Heart right ventricle (tissue), 16 donors: ENCODE data around the gene PSMB2. TPM values are rescaled to one million over a fixed set of nuclear protein-coding genes. Genes with fewer than 3 reads are reported as not detected.

ENCODE experiments used
- ATAC-seq, 8 donors: fragments of 200-7000 bp; cut with Tn5 transposase; one replicate each; pipeline ENCODE4 v1.9.1; 2020; ENCODE audit warnings: mild to moderate bottlenecking in 8 of 8, moderate library complexity in 8 of 8, moderate number of reproducible peaks in 1 of 8
- DNase-seq, 2 donors: peaks; one replicate each; pipeline ENCODE4 v3.0.0-alpha.2; 2020
- H3K27ac ChIP-seq, 10 donors: fragments of 200-600 bp; sonication (generic) in 2 of 10; one replicate each; pipeline versions ENCODE4 v1.5.0 to v1.8.0; 2020 to 2022; ENCODE audit warnings: mild to moderate bottlenecking in 3 of 10
- H3K27me3 ChIP-seq, 7 donors: fragments of 200-600 bp; one replicate each; pipeline ENCODE4 v1.8.0; 2021 to 2022; ENCODE audit warnings: mild to moderate bottlenecking in 2 of 7
- H3K36me3 ChIP-seq, 9 donors: fragments of 200-600 bp; sonication (generic) in 1 of 9; one replicate each; pipeline versions ENCODE4 v1.5.0 to v1.8.0; 2020 to 2022; ENCODE audit warnings: mild to moderate bottlenecking in 2 of 9
- H3K4me1 ChIP-seq, 9 donors: fragments of 200-600 bp; sonication (generic) in 1 of 9; one replicate each; pipeline versions ENCODE4 v1.5.0 to v1.8.0; 2020 to 2022; ENCODE audit warnings: mild to moderate bottlenecking in 4 of 9
- H3K4me3 ChIP-seq, 10 donors: fragments of 200-600 bp; sonication (generic) in 2 of 10; one replicate each; pipeline versions ENCODE4 v1.5.0 to v1.8.0; 2020 to 2022; ENCODE audit warnings: mild to moderate bottlenecking in 7 of 10, moderate library complexity in 2 of 10
- H3K9me3 ChIP-seq, 11 donors: fragments of 200-600 bp in 10 of 11; sonication (generic) in 2 of 11; one replicate each; pipeline versions ENCODE4 v1.5.0 to v1.8.0; 2013 to 2022; ENCODE audit warnings: mild to moderate bottlenecking in 2 of 11, control low read depth in 1 of 11, moderate library complexity in 1 of 11
- CTCF ChIP-seq, 9 donors: fragments of 200-600 bp; sonication (generic) in 2 of 9; IDR thresholded peaks; one replicate each; pipeline versions ENCODE4 v1.5.0 to v1.8.0; 2021 to 2022; ENCODE audit warnings: antibody characterized with exemption in 9 of 9, mild to moderate bottlenecking in 5 of 9, moderate library complexity in 1 of 9
- WGBS, 2 donors: extraction: QIAGEN DNeasy Blood & Tissue Kit; methylation state at CpG; one replicate each; pipeline ENCODE4 v1.1.7; 2013; ENCODE audit warnings: inconsistent platforms in 1 of 2; 5-methylcytosine and 5-hydroxymethylcytosine counted together
- intact Hi-C, 10 donors: fragments of 100-400 bp; cut with DNase I; formaldehyde crosslinking; loops; one replicate each; pipeline versions ENCODE4 v1.11.1 to v1.14.2; 2022
- polyA plus RNA-seq, 2 donors: library from polyadenylated mRNA; stranded (reverse); fragments of 200-250 nt; gene quantifications; one replicate each; pipeline ENCODE4 v1.2.3, GENCODE V29; 2013
- total RNA-seq, 10 donors: library from RNA; stranded (reverse); fragmentation: NEBNext Ultra II Directional in 3 of 10; extraction: Animal tissue kit (Norgen Biotek cat#: 25700) in 3 of 10; gene quantifications; one replicate each; pipeline versions ENCODE4 v1.2.1 to v1.2.4, GENCODE V29; 2021 to 2023
- donor health status: Arrhythmogenic right ventricular cardiomyopathy.
- donor health status: ischemic (EF 13 %, LVEDD 7.1; RV severe dilation, severe dysfunction).
- donor health status: healthy with polysubstance abuse.
- donor health status: DM: no; HTN: yes; CAD: no.
- donor health status: DM: no; HTN: no; CAD: no.
- donor health status: ischemic (EF 25% LVEDD 6.9; RV normal size, moderate dysfunction).
- donor health status: ischemic (EF 25% LVEDD 5.7; RV mildly dilated, moderate dysfunction).
- donor health status: healthy.
- donor health status: DM: yes; HTN: yes; CAD: no.
- donor health status: Ischemic cardiomyopathy.
- donor health status: ischemic (EF 35%, LVEDD 5.7; RV mildly dilated, moderate dysfunction).
- donor health status: nonischemic (EF 11% LVEDD 7.7; RV severe dilation, severe dysfunction).
- donor health status: DM: yes; HTN: yes; CAD: no.
- donor health status: PGD.
- donor health status: ischemic (EF 29% LVEDD 5.4; RV normal size, mild dysfunction).
- donor health status: nonischemic (EF 23%, LVEDD 6.1; RV moderate dilation, normal function).

Gene PSMB2
- total and polyA plus RNA-seq, 12 donors = 34.1 to 55.0 (median 39.1) TPM

- ATAC-seq (peak; percentile 89 to 95 (median 92)), DNase-seq (peak; percentile 89 to 92)
- H3K4me1 ChIP-seq = peaks cover 0 to 84% (median 59%) of the 10 kb centered on the region in 9 donors
- H3K27me3 ChIP-seq = no peaks in the 10 kb centered on the region
- peak in 2 of 9 donors; percentile 11 to 12 for TF ChIP-seq CTCF (IDR thresholded peaks at IDR 0.05)
- intact Hi-C loops = loop anchor here in 3 of 10 donors (5.0 to 10.0 kb wide), 2 partner anchors 355 to 362 kb away; partner anchors contain the start of gene SFPQ (in 2 of the 3)
- peak within 1 kb of the TSS; percentile 74 to 98 (median 89) for H3K4me3 ChIP-seq
- H3K36me3 ChIP-seq = peaks cover 0 to 34% (median 8%) of the 10 kb centered on the region in 9 donors
- peak within 1 kb of the TSS; percentile 97 to 100 (median 98) for H3K27ac ChIP-seq
- H3K9me3 ChIP-seq = no peaks in the 10 kb centered on the region
- 0% methylated on average over 37 to 39 of the region's 39 CpGs for WGBS, 2 donors
Measured at GRCh38 chr1:35557118-35557610, 84.2 kb downstream of the PSMB2 start, which contains the start of gene KIAA0319L. KIAA0319L (minus strand) TSS chr1:35557403; CDS start chr1:35554491, 2,912 bp downstream.

GRCh38 chr1:35556484-35557117 is 84.7 kb downstream of the PSMB2 start:
- peak overlapping the region; percentile 74 to 98 (median 89) for H3K4me3 ChIP-seq
- DNase-seq (no peak), ATAC-seq (no peak)
- peak overlapping the region; percentile 97 to 100 (median 98) for H3K27ac ChIP-seq
- H3K27me3 ChIP-seq = no peaks in the 10 kb centered on the region
- WGBS, 2 donors = 1% methylated on average over 17 of the region's 17 CpGs
- TF ChIP-seq CTCF (IDR thresholded peaks at IDR 0.05) = no peak
- intact Hi-C loops = loop anchor here in 3 of 10 donors (5.0 to 10.0 kb wide), 2 partner anchors 354 to 362 kb away; partner anchors contain the start of gene SFPQ (in 2 of the 3)
- H3K36me3 ChIP-seq = peaks cover 0 to 34% (median 10%) of the 10 kb centered on the region in 9 donors
- peaks cover 0 to 78% (median 59%) of the 10 kb centered on the region in 9 donors for H3K4me1 ChIP-seq
- no peaks in the 10 kb centered on the region for H3K9me3 ChIP-seq

- no peak for DNase-seq
- Histone ChIP-seq H3K9me3 (no peaks in the 10 kb centered on the region), H3K27ac (peak overlapping the region in 8 of 10 donors; percentile 97 to 100 (median 98)), H3K27me3 (no peaks in the 10 kb centered on the region), H3K4me1 (peaks cover 0 to 70% (median 57%) of the 10 kb centered on the region in 9 donors), H3K4me3 (peak overlapping the region in 8 of 10 donors; percentile 87 to 98 (median 93)), H3K36me3 (peaks cover 0 to 38% (median 12%) of the 10 kb centered on the region in 9 donors)
- no peak for TF ChIP-seq CTCF (IDR thresholded peaks at IDR 0.05)
- WGBS, 2 donors = 47 to 49% methylated on average over 10 of the region's 10 CpGs
- ATAC-seq = no peak
- intact Hi-C loops = loop anchor here in 3 of 10 donors (5.0 to 10.0 kb wide), 2 partner anchors 354 to 361 kb away; partner anchors contain the start of gene SFPQ (in 2 of the 3)
Measured at GRCh38 chr1:35555601-35556477, 85.5 kb downstream of the PSMB2 start.

GRCh38 chr1:35555212-35555584 is 86.1 kb downstream of the PSMB2 start:
- peaks cover 0 to 41% (median 15%) of the 10 kb centered on the region in 9 donors for H3K36me3 ChIP-seq
- WGBS, 2 donors = 57 to 61% methylated on average over 4 of the region's 4 CpGs
- no peaks in the 10 kb centered on the region for H3K27me3 ChIP-seq
- no peak for ATAC-seq
- TF ChIP-seq CTCF (IDR thresholded peaks at IDR 0.05) = no peak
- intact Hi-C loops = loop anchor here in 3 of 10 donors (5.0 to 10.0 kb wide), 2 partner anchors 353 to 360 kb away; partner anchors contain the start of gene SFPQ (in 2 of the 3)
- no peaks in the 10 kb centered on the region for H3K9me3 ChIP-seq
- DNase-seq = no peak
- peaks cover 0 to 64% (median 52%) of the 10 kb centered on the region in 9 donors for H3K4me1 ChIP-seq
- H3K4me3 ChIP-seq = no peak overlapping the region
- peak overlapping the region in 3 of 10 donors; percentile 17 to 98 (median 47) for H3K27ac ChIP-seq
